Measurements from ENCODE around the gene CRYBG3.

Gene CRYBG3

DNA sequence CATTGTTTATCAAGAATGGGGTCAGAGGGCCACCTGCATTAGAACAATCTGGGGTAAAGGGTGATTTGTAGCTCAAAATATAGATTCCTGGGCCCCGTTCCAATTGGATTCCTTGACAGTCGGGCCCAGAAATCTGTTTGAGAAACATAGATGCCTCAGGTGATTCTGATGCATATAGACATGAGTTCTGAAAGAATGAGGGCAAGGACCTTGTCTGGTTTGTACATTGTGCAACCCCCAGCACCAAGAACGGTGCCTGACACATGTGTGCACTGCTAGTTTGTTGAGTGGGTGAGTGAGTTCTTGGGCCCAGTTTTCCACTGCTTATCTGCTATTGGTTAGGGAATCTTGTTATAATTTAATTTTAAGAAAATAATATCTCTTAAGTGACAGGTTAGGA is 16.6 kb downstream of the CRYBG3 start:
- DNase-seq (ENCODE audit: low spot score) = no peak

DNA sequence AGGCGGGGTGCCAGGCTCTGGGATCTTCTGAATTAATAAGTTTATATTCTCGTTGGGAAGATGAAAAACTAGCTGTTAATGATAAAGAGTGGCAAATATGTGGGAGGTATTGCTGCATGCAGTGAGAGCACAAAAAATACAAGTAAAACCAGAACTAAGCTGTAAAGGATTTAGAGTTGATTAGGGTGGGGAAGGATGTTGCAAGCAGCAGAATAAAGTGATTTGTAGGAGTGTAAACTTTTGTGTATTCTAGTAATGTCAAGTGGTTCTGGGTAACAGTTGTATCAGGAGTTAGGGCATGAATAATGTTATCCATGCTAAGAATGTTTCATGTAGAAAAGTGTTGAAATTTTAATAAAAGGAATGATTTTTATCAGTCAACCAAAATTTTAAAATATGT is 18.1 kb downstream of the CRYBG3 start:
- no peak for DNase-seq (ENCODE audit: low spot score)

DNA sequence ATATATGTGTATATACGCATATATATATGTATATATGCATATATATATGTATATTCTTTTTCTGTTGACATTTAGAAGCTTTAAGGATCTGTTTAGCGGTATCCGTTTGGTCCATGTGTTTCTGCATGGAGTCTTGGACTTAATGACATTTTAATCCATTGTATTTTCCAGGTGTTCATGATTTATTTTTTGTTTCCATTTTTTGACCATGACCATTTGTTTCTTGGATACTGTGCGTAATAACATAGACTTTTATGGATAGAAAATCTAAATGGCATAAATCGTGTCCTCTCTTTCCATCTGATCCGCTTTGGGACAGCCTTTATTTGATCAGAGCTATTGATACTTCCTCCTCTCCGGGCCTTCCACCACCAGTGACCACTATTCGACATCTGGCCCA is 19.5 kb downstream of the CRYBG3 start:
- DNase-seq (ENCODE audit: low spot score) = no peak

DNA sequence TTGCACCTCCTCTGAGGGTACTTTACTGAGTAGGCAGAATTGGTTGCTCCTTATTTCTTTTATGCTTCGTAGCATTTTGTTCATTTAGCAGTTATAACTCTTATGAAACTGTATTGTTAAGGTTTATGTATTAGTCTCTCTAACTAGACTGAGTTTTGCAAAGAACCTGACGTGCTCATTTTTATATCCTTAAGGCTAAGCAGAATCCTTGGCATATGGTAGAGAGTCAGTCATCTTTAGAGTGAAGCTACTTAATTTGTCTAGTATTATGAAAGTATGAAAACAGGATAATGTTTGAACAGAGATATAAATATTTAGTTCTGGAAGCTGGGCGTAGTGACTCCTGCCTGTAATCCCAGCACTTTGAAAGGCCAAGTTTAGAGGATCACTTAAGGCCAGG is 20.1 kb downstream of the CRYBG3 start:
- no peak for DNase-seq (ENCODE audit: low spot score)

DNA sequence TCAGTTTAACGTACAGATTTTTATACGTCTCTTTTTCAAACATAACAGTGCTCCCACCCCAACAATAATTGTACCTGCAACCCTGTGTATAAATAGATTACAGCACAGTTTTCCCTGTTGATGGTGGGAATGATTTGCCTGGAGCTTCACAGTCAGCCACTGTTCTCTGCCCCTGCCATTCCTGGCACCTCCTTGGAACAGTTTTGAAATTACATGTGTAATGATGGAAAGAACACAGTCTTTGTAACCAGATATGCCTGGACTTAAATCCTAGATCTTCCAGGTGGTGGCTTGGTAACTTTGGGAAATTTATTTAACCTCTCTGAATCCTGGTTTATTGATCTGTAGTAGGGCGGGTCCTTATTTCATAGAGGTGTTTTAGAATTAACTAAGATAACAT is 27.0 kb downstream of the CRYBG3 start:
- DNase-seq (ENCODE audit: low spot score) = no peak

DNA sequence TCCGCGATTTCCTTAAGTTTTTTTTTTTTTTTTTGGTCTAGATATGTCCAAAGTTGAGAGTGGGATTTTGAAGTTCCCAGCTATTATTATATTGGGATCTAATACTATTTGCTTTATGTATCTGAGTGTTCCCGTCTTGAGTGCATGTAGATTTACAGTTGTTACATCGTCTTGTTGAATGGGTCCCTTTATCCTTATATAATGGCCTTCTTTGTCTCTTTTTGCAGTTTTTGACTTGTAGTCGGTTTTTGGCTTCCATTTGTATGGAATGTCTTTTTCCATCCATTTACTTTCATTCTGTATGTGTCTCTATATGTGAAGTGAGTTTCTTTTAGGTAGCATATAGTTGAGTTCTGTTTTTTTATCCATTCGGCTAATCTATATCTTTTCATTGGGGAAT is 35.6 kb downstream of the CRYBG3 start:
- DNase-seq (ENCODE audit: low spot score) = no peak

DNA sequence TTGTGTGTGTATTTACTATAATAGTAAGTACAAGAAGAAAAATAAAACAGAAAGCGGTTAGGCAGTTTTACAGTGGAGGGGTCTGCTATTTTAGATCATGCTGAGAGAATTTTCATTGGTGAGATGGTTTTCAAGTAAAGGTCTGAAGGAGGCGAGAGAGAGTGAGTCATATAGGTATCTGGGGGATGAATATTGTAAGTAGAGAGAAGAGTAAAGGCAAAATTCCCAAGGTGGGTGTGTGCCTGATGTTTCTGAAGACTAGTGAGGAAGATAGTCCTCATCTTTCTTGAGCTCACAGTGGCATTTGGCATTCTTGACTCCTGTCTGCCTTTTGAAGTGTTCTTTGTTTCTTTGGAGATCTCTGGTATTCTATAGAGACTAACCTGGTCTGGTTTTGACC is 38.6 kb downstream of the CRYBG3 start:
- DNase-seq (ENCODE audit: low spot score) = no peak

DNA sequence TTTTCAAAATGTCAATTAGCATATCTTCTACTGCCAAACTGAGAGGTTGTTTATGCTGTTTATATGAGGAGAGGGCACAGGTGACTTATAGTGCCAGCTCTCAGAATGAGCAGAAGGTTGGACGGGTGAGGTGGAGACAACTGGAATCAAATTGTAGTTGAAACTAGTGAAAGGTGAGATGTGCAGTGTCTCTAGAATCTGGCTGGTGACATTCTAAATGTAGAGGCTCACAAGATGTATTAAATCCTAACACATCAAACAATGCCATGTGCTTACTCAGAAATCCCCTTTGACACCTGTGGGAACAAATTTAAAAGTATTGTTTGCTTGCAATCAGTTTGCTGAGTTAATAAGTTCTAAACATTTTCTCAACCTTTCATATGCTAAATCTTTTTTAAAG is 40.8 kb downstream of the CRYBG3 start:
- no peak for DNase-seq (ENCODE audit: low spot score)

DNA sequence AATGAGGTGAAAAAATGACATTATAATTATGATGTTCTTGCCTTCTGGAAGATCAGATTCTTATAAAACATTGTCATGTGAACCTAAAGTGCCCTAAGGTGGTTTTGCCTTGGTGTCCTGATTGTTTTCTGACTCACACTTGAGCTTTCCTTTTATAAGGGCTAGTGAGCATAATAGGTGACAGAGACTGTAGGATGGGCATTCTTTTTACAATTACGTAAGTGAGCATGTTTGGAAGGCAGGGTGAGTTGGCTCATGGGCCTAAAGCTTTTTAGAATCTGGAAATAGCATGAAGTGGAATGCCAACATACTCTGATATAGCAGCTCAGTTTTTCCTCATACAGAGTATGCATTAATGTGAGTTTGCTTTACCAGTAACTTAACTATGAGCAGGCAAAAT is 41.2 kb downstream of the CRYBG3 start:
- DNase-seq (ENCODE audit: low spot score) = no peak

DNA sequence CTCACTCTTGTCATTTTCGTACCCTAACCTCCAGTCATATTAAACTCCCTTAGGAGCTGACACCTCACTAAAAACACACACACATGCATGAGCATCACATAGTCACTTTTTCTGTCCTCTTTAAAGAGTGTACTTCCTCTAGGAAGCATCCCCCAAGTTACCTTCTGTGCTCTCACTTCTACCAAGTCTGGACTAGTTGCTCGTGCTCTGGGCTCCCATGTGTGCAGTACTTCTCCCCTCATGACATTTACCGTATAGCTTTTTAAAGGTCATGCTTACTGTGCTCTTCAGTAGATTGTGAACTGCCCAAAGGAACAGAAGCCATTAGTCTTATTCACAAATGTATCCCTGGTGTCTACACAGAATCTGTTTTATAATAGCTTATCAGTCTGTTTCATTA is 42.0 kb downstream of the CRYBG3 start:
- DNase-seq (ENCODE audit: low spot score) = no peak

DNA sequence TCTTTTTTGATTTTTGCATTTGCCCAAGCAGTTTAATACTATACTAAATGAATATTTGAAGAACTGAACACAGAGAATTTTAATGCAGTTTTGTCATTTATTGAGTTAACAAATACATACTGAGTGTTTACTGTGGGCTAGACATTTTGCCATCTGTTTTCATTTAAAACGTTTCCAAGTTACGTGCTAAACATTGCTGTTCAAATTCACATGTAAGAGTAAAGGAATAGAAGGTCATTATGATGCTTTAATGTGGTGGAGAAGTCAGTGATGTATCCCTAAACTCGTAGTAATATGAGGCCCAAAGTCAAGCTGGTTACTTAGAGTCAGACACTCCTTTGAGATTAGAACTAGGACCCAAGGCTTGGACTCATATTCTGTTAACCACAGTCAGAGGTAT is 49.4 kb downstream of the CRYBG3 start:
- DNase-seq (ENCODE audit: low spot score) = no peak

DNA sequence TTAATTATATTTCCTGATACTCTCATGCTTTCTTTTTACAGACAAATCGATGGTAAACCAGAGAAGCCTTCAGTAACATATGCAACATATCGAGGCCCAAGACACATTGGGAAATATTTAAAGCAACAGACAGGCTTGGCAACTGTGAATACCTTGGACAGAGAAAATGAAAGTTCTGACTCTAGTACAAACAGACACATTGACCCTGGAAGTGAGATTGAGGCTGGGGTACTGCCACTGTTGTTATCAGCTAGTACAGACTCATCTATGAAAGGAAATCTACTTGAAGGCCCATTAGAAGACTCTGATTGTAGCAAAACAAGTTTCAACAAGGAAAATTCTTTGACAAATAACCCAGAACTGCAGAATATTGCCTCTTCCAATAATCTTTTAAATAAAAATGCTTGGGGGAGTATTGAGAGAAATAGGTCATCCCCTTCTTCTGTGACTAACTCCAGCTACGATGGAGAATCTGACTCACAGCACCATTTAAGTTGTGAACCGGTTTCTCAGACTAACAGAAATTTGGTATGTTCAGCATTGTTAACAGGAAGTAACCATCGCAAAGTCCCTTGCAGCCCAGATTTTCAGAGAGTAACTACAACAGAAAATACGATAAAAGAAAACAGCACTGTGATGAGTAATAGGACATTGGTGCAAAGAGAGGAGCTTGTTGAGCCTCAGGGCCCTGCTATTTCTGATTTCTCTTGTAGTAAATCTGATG is 50.2 kb downstream of the CRYBG3 start:
- DNase-seq (ENCODE audit: low spot score) = no peak

DNA sequence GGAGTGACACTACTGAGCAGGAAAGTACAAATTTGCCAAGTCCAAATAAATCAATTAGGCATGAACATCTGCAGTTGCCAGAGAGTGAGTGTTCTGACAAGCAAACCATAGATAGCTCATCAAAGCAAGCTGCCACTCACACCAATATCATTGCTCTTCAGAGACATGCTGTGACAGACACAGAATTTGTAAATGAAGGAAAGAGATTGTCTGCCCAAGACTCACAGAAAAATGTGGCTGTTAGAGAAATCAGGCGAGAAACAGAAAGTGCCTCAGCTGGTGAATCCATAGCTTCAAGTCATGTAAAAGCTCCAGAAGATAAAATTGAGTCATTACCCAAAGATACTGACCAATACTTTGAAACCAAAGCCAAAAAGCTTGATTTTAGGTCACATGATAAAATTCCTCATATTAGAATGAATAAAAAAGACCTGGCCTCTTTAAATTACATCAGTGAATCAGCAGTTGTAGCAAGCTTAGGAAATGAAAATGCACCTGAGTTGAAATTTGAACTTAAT is 50.8 kb downstream of the CRYBG3 start:
- DNase-seq (ENCODE audit: low spot score) = no peak

DNA sequence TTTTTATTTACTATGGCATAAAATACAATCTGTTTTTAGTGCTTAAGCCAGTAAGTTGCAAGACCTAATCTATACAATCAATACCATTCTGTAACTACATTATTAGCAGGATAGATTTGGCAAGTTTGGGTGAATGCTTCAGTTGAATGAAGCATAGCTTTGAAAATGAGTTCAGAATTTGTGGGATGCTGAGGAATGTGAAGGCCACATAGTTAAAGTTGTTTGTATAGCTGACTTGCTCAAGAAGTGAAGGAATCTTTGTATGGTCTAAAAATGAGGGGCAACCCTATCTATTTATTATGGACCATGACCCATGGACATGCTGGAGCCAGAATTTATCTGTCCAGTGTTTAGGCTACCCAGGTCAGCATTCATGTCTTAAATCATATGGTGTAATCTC is 58.5 kb downstream of the CRYBG3 start:
- DNase-seq (ENCODE audit: low spot score) = no peak

DNA sequence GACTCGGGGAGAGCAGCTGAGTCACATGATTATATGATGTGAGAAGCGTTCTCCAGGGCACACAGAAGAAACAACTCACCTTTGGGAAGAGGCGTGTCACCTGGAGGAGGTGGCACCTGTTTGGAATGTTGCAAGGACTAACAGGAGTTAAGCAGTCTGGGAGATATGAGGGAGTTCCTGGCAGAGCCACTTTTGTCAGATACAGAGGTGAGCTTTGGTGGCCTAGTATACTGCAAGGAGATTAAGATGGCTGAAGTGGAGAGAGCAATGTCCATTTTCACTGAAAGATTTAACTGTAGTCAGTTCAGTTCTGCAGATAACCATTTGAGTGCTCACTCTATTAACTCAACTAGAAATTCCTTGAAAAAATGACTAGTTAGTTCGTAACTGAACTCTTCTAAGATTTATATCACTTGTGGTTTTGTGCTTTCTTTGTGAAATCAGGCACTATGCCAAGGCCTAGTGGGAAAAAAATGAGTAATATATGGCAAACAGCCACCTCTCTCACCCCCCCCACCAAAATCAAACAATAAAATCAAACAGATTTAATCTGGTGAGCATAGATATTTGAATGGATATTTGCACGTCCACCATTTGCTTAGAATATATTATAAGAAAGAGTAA is 61.3 kb downstream of the CRYBG3 start:
- DNase-seq (ENCODE audit: low spot score) = no peak

DNA sequence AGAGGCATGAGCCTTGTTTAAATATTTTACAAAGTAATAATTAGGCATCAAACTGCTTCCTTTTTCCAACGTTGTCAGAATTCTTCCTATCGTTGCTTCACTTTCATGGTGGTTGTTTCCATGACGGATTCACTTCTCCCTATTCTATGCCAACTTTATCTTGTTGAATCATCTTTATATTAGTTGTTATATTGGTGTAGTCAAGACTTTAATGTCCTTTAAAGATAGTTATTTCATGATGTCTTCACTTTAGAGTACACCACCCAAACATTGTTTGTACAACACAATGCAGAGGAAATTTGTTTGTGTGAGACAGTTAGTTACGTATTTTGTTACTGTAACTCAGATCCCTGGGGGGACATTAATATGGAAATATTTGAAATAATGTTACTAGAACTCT is 61.9 kb downstream of the CRYBG3 start:
- no peak for DNase-seq (ENCODE audit: low spot score)

DNA sequence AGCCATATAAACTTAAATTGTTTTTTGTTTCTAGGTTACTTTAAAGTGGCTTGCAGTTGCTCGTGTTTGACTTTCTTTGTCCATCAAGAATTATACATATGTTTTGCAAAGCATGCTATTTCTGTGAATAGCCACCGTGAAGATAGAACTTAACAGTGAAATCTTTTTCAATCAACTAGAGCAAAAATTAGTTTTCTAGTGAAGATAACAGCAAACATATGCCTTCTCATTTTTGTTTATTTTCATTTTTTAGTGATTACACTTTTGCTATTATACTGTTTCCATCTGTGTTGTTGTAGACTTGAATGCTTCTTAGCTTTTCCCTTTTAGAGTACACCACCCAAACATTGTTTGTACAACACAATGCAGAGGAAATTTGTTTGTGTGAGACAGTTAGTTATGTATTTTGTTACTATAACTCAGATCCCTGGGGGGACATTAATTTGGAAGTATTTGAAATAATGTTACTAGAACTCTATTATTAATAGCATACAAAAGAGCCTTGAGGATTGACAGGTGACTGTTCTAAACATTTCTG is 62.8 kb downstream of the CRYBG3 start:
- DNase-seq (ENCODE audit: low spot score) = no peak

DNA sequence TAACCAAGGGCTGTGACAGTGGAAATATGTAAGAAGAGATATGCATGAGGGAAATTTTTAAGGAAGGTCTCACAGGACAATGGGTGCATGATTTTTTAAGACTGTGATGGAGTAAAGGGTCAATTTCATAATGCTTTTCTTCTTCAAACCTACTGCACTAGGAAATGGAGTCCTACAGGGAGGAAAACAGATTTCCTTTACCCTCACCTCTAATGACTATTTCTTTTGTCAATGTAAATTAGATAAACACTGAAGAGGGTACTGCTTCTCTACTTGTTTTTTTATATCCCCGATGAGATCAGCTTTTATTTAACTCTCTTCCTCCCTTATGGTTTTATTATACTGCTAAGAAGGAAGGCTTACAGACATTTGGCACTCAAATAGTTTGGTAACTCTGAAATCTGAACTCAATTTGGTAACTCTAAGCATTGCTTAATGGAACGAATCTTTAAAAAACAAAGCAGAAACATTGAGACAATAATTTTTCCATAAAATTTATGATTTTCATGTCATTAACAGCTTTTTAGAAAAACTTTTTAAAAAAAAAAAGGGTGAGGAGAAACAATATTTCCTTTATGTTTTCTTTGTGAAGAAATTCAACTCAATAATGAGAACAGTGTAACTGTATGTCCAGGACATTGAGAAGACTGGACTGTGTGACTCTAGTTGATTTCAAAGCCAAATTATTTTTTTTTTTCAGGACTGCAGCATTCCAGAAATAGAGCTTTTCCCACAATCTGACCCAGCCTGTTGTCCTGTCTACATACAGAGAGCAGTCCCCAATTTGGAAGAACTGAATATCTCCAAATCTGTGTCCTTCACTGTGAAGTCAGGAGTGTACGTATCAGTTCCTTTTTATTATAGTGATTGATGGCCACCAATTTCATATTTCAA is 64.4 kb downstream of the CRYBG3 start:
- DNase-seq (ENCODE audit: low spot score) = no peak

DNA sequence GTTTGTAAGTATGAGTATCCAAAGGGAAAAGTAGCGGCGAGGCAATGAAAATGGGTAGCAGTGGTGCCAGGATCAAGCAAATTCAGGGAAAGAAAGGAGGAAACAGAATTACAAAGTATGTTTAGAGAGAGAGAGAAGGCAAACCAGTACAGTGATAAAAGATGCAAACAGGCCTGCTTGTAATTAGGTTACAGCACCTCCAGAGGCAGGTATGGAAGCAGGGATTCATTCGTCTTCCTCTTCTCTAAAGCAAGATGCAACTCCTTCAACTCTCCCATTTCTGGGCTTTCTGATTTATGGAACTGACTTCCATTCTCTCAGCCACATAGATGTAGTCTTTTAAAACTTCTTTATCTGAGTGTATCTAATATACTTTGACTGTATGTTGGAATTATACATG is 68.0 kb downstream of the CRYBG3 start:
- DNase-seq (ENCODE audit: low spot score) = no peak

DNA sequence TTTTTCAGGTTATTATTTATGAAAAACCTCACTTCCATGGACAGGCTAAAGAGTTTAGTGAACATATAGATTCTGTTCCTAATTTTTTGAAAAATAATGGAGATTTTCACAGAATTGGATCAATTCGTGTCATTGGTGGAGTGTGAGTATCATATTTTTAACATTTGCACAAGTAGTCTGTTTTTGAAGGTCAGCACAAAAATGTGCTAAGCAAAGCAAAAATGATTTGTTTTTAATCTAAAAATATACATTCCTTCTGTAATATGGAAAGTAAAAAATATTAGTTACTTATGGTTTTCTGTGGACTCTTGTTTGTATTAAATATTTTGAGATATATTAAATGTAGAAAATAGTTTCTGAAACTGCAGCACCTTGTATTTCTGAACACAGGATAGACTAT is 71.0 kb downstream of the CRYBG3 start:
- DNase-seq (ENCODE audit: low spot score) = no peak

DNA sequence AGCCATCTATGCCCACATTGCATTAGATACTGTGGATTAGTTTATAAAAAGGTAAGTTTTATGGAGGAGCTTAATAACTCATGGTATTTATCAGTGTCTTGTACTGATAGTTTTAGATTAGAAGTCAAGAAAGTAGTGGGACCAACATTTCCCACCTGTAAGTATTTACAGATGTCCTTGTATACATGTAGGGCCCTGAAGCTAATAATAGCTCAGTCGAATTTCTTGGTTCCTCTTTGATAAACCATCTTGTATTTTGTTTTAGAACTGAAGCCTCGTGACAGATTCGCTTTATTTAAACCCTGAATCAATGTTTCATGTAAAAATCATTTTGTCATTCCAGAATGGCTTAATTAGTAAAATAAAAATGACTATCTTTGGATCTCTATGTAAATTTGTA is 73.4 kb downstream of the CRYBG3 start:
- no peak for DNase-seq (ENCODE audit: low spot score)

DNA sequence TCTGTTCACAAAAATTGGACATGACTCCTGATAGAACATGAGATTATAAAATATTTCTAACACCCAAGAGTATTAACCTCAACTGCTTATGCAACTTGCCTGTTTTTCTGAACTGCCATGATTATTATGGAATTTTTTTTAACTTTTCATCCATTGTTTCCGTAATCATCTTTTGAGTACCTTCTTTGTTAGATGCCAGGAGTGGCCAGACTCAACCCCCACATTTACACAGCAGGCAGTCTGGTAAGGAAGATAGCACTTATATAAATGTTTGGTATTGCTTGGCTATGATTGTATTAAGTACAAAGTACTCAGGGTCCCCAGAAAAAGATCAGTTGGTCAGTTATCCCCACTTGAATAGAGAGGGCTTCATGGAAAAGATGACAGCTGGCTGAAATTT is 74.3 kb downstream of the CRYBG3 start:
- DNase-seq (ENCODE audit: low spot score) = no peak

DNA sequence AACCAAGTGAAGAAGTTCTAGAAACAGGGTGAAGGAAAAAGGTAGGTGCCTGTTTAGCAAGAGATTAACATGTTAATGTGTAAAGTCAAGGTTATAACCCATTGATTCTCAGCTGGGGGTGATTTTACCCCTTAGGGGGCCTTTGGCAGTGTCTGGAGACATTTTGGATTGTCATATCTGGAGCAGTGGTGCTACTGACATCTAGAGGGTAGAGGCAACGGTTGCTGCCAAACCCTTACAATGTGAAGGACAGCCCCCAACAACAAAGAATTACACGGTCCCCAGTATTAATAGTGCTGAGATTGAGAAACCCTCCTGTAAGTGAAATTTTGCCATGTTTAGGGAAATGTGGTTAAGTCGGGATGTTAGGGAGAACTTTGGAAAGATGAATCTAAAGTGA is 74.7 kb downstream of the CRYBG3 start:
- no peak for DNase-seq (ENCODE audit: low spot score)

Measured in germinal center (tissue), 1 donor.